ENCODE results near the gene ZNF592. TPM values are rescaled to one million over a fixed set of nuclear protein-coding genes. Genes with fewer than 3 reads are reported as not detected.

ZNF592 gene
- total RNA-seq, 1 experiment from 2014 or later = 49.6 TPM

- Mint-ChIP-seq H3K36me3 (ENCODE audit: insufficient read depth, unreplicated experiment) (peaks cover 53% of the 10 kb centered on the region), H3K27me3 (ENCODE audit: unreplicated experiment) (no peaks in the 10 kb centered on the region), H3K9me3 (ENCODE audit: low read depth, unreplicated experiment) (no peaks in the 10 kb centered on the region), H3K4me3 (ENCODE audit: low read depth, unreplicated experiment) (no peak overlapping the region), H3K27ac (ENCODE audit: unreplicated experiment) (no peak overlapping the region), H3K4me1 (ENCODE audit: low read depth, unreplicated experiment) (peaks cover 8% of the 10 kb centered on the region)
- no peak for DNase-seq
- no peak for TF ChIP-seq CTCF (IDR thresholded peaks at IDR 0.05; ENCODE audit: unreplicated experiment)
- CTCF ChIA-PET = interaction anchor here (0.6 kb wide), 2 partner anchors 192 to 1489 kb away, joined by 3 to 5 read pairs; no protein-coding TSS in a partner anchor
- intact Hi-C loops (cut with micrococcal nuclease; ENCODE audit: unreplicated experiment) = no loop called here
- no TSS peak for BruUV-seq (replicated peaks)
Observed at GRCh38 chr15:84790676-84791075, 42.3 kb downstream of the ZNF592 start.

GRCh38 chr15:84791763-84792162, 43.4 kb downstream of the ZNF592 start:
- CTCF ChIA-PET = no interaction called here

GRCh38 chr15:84793431-84794161, 45.2 kb downstream of the ZNF592 start:
- Mint-ChIP-seq H3K27ac (ENCODE audit: unreplicated experiment) (no peak overlapping the region), H3K9me3 (ENCODE audit: low read depth, unreplicated experiment) (no peaks in the 10 kb centered on the region)

More at GRCh38 chr15:84791763-84792162, 43.4 kb downstream of the ZNF592 start:
- no peak for TF ChIP-seq CTCF (IDR thresholded peaks at IDR 0.05; ENCODE audit: unreplicated experiment)
- Mint-ChIP-seq H3K4me3 (ENCODE audit: low read depth, unreplicated experiment) (no peak overlapping the region), H3K9me3 (ENCODE audit: low read depth, unreplicated experiment) (no peaks in the 10 kb centered on the region), H3K4me1 (ENCODE audit: low read depth, unreplicated experiment) (no peaks in the 10 kb centered on the region), H3K36me3 (ENCODE audit: insufficient read depth, unreplicated experiment) (peaks cover 45% of the 10 kb centered on the region), H3K27ac (ENCODE audit: unreplicated experiment) (peak overlapping the region; percentile 2), H3K27me3 (ENCODE audit: unreplicated experiment) (no peaks in the 10 kb centered on the region)
- BruUV-seq (replicated peaks) = no TSS peak
- intact Hi-C loops (cut with micrococcal nuclease; ENCODE audit: unreplicated experiment) = no loop called here
- DNase-seq = no peak

GRCh38 chr15:84794162-84794547, 45.8 kb downstream of the ZNF592 start:
- DNase-seq = no peak
- H3K27ac Mint-ChIP-seq (ENCODE audit: unreplicated experiment) = no peak overlapping the region
- BruUV-seq (replicated peaks) = no TSS peak
- H3K4me3 Mint-ChIP-seq (ENCODE audit: low read depth, unreplicated experiment) = no peak overlapping the region
- peaks cover 44% of the 10 kb centered on the region for H3K36me3 Mint-ChIP-seq (ENCODE audit: insufficient read depth, unreplicated experiment)
- CTCF ChIA-PET = no interaction called here
- intact Hi-C loops (cut with micrococcal nuclease; ENCODE audit: unreplicated experiment) = no loop called here
- no peaks in the 10 kb centered on the region for H3K9me3 Mint-ChIP-seq (ENCODE audit: low read depth, unreplicated experiment)
- H3K4me1 Mint-ChIP-seq (ENCODE audit: low read depth, unreplicated experiment) = no peaks in the 10 kb centered on the region
- no peak for TF ChIP-seq CTCF (IDR thresholded peaks at IDR 0.05; ENCODE audit: unreplicated experiment)
- no peaks in the 10 kb centered on the region for H3K27me3 Mint-ChIP-seq (ENCODE audit: unreplicated experiment)

More at GRCh38 chr15:84793431-84794161, 45.2 kb downstream of the ZNF592 start:
- no TSS peak for BruUV-seq (replicated peaks)
- CTCF ChIA-PET = no interaction called here
- Mint-ChIP-seq H3K36me3 (ENCODE audit: insufficient read depth, unreplicated experiment) (peaks cover 47% of the 10 kb centered on the region), H3K4me1 (ENCODE audit: low read depth, unreplicated experiment) (no peaks in the 10 kb centered on the region), H3K4me3 (ENCODE audit: low read depth, unreplicated experiment) (no peak overlapping the region), H3K27me3 (ENCODE audit: unreplicated experiment) (no peaks in the 10 kb centered on the region)
- no peak for TF ChIP-seq CTCF (IDR thresholded peaks at IDR 0.05; ENCODE audit: unreplicated experiment)
- intact Hi-C loops (cut with micrococcal nuclease; ENCODE audit: unreplicated experiment) = no loop called here
- no peak for DNase-seq
